HG02642 (cell line): ENCODE measurements around the gene PTCD3.

Source experiments
- ATAC-seq: cut with Tn5 transposase; IDR thresholded peaks from one replicate; pipeline ENCODE4 v1.9.1; 2021; ENCODE audit warnings: mild to moderate bottlenecking; ENCODE audit not compliant: unreplicated experiment, poor library complexity

Gene PTCD3

DNA sequence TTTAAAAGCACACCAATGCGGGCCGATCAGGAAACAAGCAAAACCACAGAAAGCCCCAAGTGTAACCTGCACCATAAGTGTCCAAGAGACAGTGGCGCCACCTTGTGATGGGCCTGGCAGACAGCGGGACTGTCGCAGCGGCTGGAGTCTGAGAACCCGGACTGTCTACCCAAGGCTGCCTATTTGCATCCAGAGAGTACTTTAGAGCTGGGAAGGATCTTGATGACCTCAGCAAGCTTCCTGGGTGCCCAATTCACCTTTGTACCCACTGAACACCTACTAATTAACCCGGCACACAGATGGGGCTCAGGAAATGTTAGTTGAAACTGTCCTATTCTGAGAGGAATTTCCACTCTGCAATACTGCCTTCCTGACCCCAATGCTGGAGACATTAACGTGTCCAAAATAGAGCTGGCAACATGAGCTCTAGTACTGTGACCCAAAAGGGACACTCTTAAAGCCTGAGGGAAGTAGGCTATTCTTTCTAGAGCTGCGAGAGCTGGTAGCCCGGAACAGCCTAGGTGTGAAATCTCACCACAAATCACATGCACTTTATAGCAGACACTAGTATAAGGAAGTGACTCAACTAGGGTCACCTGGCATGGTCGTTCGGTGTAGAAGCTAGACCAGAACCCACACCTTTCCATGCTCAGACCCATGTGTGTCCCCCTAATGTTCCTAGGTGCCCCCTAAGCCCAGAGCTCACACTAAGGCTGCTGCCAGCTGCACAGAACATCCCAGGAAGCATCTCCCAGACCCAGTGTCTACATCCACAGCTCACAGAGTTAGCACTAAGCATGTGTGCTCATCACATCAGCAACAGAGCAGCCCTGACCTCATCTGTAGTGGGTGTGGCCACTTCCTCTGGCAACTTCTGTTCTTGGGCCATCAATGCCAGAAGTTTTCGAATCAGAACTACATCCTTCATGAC lies 25.8 kb upstream of the PTCD3 start:
- peak; percentile 90 for ATAC-seq

GRCh38 chr2:86081724-86082123 lies 24.3 kb upstream of the PTCD3 start:
- ATAC-seq: no peak

DNA sequence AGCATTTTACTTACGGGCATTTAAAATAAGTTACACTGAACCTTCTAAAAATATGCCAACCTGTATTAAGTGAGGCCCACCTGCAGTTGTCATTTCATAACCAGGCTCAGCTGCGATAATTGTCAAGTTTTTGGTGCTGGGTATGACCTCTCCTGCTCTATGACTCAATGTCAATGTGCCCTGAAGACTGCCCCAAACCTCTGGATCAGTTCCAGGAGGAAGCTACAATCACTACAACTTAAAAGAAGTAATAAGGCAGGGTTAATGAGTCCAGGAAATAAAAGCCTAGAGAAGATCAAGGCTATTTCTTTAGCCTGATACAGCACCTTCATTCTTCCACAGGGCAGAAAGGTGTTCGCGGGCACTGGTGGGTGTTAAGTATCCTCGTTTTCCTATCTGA lies 23.3 kb upstream of the PTCD3 start:
- ATAC-seq: no peak

DNA sequence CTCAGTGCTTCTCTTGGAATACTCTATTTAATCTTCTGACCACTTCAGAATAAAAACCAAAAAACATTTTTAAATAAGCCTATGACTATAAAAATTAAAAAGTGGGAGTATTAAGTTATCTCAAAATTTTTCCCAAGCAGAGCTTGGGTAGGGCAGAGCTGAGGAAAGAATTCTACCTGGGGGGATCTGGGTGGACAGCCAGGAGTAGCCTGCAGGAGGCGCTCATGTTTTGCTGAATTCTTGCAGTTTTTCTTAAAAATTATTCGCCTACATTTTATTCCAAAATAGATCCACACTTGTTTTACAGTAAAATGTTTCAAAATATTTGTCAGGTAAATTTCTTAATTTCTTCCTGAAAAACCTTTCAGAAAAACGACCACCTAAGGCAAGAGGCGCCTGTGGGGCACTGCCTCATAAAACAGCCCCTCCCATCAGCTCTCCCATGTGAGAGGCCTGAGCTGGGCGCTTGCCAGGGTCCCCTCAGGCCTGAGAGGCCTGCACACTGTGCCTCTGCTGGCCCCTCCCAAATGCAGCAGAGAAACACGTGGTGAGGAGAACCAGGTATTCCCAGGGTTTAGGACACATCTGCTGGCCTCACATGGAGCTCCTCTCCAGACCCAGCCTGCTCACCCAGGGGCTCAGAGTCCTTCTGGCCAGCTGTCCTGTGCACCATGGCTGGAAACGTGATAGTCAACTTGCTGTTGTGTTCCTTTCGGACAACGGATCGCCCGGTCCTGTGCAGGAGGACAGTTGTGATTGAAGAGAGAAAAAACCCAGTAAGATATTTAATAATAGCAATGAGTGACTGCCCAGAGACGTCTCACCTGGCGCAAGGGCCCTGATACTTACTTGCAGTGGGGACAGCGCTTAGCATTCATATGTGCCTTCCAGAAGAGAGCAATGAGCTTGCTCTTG lies 17.8 kb upstream of the PTCD3 start:
- no peak for ATAC-seq

DNA sequence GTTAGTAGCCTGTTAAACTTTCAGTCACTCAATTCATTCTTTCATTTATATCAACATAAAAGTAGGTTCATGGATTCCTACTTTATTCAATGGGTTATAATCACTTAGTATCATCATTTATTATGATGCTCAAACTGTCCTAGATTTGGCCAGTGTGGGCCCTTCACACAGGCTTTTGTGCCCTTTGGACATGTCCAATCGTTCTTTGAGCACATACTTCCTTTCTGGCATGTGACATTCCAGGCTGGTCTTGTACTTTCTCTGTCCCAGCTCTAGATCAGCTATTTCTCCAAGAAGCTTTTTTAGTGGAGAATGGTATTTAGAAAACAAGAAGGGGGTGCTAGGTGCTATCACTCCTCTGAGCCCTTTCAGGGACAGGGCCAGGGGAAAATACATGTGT lies 11.8 kb upstream of the PTCD3 start:
- ATAC-seq: no peak

DNA sequence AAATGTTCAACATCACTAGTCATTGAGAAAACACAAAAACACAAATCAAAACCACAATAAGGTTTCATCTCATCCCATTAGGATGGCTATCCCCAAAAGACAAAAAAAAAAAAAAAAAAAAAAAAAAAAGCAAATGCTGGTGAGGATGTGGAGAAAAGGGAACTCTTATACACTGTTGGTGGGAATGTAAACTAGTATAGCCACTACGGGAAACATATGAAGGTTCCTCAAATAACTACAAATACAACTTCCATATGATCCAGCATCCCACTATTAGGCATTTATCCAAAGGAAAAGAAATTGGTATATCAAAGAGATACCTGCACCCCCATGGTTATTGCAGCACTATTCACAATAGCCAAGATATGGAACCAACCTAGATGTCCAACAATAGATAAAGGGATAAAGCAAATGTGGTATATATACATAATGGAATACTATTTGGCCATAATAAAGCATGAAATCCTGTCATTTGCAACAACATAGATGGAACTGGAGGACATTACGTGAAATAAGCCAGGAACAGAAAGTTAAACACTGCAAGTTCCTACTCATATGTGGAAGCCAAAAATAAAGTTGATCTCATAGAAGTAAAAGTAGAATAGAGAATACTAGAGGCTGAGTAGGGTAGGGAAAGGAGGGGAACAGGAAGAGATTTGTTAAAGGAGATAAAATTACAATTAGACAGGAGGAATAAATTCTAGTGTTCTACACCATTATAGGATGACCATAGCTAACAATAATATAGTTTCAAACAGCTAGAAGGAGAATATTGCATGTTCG lies 8.7 kb upstream of the PTCD3 start:
- no peak for ATAC-seq

DNA sequence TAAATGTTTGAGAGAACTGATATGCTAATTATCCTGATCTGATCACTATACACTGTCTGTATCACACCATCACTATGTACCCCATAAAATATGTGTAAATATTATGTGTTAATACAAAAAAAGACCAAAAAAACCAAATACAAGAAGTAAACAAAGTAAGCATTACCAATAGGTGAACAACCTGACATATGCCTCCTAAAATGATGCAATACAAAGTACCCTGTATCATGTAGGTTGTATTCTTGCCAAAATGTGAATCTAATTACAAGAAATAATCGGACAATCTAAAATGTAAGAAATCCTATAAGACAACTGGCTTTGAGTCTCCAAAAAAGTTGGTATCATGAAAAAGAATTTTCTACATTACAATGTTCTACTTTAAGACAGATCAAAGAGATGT lies 8.1 kb upstream of the PTCD3 start:
- ATAC-seq: no peak

- no peak for ATAC-seq
Measured at GRCh38 chr2:86102157-86102556, 3.9 kb upstream of the PTCD3 start.

GRCh38 chr2:86105252-86105968 lies 625 bp upstream of the PTCD3 start, which contains the start of gene POLR1A:
POLR1A (minus strand) TSS chr2:86105886; CDS start chr2:86105776, 110 bp downstream.
- peak; percentile 79 for ATAC-seq

DNA sequence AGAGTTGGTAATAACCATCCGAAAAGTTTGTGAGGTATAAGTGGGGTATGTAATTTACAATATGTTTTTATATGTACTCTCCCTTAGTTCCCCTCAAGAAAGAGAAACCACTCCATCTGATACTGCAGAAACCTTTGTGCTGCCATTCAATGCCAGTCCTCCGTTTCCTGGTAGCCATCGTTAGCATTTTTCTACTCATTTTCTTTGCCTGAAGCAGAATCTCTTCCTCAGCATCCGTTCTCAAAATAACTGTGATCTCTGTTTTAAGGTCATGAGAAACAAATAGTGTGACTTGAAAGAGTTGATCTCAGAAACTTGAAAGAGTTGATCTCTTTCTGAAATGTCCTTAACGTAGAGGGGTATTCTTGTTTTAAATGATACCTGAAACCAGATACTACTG lies 996 bp downstream of the PTCD3 start:
- ATAC-seq: no peak

GRCh38 chr2:86118130-86118529 lies 12.1 kb downstream of the PTCD3 start:
- no peak for ATAC-seq

- no peak for ATAC-seq
Measured at GRCh38 chr2:86123328-86123925, 17.4 kb downstream of the PTCD3 start.

GRCh38 chr2:86124683-86125082 lies 18.6 kb downstream of the PTCD3 start:
- ATAC-seq: no peak

- no peak for ATAC-seq
Measured at GRCh38 chr2:86134709-86135108, 28.7 kb downstream of the PTCD3 start.

DNA sequence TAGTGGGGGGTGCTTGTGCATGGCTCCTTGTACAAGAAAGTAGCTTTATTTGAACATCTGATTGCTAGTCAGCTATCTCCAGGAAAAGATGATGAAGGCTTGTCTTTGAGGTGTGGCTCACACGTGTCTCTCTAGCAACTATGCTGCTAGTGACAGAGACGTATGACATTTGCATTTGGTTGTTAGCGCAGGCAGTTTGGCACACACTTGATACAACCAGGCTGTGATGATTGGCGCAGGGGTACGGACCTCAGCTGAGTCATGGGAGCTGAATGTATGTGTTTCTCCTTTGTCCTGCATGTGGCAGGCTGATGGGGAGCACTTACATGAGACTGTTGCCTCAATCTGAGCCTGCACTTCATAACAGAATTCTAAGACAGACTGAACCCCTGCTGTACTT lies 29.6 kb downstream of the PTCD3 start:
- ATAC-seq: no peak

DNA sequence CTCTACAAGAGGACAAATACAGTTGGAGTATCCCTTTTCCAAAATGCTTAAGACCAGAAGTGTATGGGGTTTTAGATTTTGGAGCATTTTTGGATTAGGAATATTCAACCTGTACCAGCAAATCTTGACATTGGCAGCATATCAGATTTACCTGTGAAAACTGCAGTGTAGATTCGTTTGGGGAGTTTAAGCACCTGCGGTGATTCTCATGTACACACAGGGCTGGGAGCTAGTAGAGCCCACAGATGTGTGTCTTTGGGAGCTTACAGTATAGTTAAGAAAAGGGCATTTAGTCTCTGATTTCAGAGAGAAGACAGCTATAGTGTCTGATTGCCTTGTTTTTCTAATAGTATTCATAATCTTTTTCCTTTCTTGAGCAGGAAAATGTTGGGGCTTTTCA lies 30.1 kb downstream of the PTCD3 start:
- ATAC-seq: no peak

- no peak for ATAC-seq
Measured at GRCh38 chr2:86138736-86139625, 32.9 kb downstream of the PTCD3 start.

DNA sequence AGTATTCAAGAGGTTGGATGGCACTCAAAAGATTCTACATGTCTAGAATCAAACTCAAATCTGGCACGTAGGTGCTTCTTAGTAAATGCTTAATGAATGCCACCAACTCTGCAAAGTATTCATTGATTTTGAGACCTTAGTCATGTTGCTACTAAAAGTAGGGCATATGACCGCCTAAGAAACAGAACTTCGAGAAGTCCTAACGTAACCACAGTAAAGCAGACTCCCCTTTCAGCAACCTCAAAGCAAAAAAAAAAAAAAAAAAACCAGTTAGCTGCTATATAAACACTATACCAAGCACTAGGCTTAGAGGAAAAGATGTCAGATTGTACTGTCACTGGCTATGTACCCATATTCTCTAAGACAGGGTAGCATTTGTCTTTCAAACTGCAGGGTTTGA lies 33.9 kb downstream of the PTCD3 start:
- ATAC-seq: no peak
